OCI-LY7 (cell line): ENCODE results near the gene NALCN. TPM values are rescaled to one million over a fixed set of nuclear protein-coding genes. Genes with fewer than 3 reads are reported as not detected.

Source experiments
- BruUV-seq: library from RNA; stranded (reverse); fragments of 400-500 nt; replicated peaks from 2 replicates; lab custom pipeline; 2021; lab: Mats Ljungman, UMichigan
- CTCF ChIA-PET: fragments of 300-600 bp; sonication (Branson Sonifier 250); formaldehyde crosslinking; loops from one replicate; lab custom pipeline; 2022; ENCODE audit warnings: antibody characterized with exemption; ENCODE audit not compliant: unreplicated experiment; lab: Charles Lee
- POLR2A ChIA-PET: fragments of 300-600 bp; sonication (Branson Sonifier 250); formaldehyde crosslinking; loops from one replicate; lab custom pipeline; 2022; ENCODE audit warnings: antibody characterized with exemption; lab: Charles Lee
- DNase-seq: peaks from one replicate; pipeline ENCODE4 v3.0.0-alpha.2; 2015; ENCODE audit warnings: low spot score
- H2AFZ ChIP-seq: fragments of 200-600 bp; sonication (generic), shearing (Covaris generic); 2 replicates; pipeline ENCODE4 v1.6.1; 2014; ENCODE audit warnings: mild to moderate bottlenecking, antibody characterized with exemption, low read length, moderate library complexity
- H3K27ac ChIP-seq: fragments of 200-600 bp; sonication (generic); 2 replicates; pipeline ENCODE4 v1.5.1; 2014; ENCODE audit warnings: mixed run types, low read depth, mild to moderate bottlenecking, moderate library complexity, low read length, inconsistent platforms; ENCODE audit not compliant: poor library complexity, severe bottlenecking
- H3K36me3 ChIP-seq: fragments of 200-600 bp; sonication (generic); 2 replicates; pipeline ENCODE4 v1.6.1; 2014; ENCODE audit warnings: mild to moderate bottlenecking, antibody characterized with exemption, low read length, moderate library complexity, mixed read lengths; ENCODE audit not compliant: insufficient read depth
- H3K4me1 ChIP-seq: fragments of 200-600 bp; sonication (generic); 2 replicates; pipeline ENCODE4 v1.5.1; 2014; ENCODE audit warnings: mild to moderate bottlenecking, low read length; ENCODE audit not compliant: insufficient read depth, poor library complexity, severe bottlenecking
- H3K4me2 ChIP-seq: fragments of 200-600 bp; sonication (generic); 2 replicates; pipeline ENCODE4 v1.6.1; 2014; ENCODE audit warnings: mild to moderate bottlenecking, low read length
- H3K4me3 ChIP-seq: fragments of 200-600 bp; sonication (generic); 2 replicates; pipeline ENCODE4 v1.5.1; 2014; ENCODE audit warnings: mild to moderate bottlenecking, low read depth, low read length; ENCODE audit not compliant: poor library complexity, severe bottlenecking
- H3K79me2 ChIP-seq: fragments of 200-600 bp; sonication (generic); 2 replicates; pipeline ENCODE4 v1.6.1; 2016; ENCODE audit warnings: low read depth, mild to moderate bottlenecking, low read length, moderate library complexity, mixed read lengths; ENCODE audit not compliant: insufficient read depth
- H3K9me2 ChIP-seq: fragments of 200-600 bp; sonication (generic); 2 replicates; pipeline ENCODE4 v1.6.1; 2016; ENCODE audit warnings: mild to moderate bottlenecking, low read length, mixed read lengths; ENCODE audit not compliant: insufficient read depth
- H3K9me3 ChIP-seq: fragments of 200-600 bp; sonication (generic); 2 replicates; pipeline ENCODE4 v1.6.1; 2014; ENCODE audit warnings: mild to moderate bottlenecking, mixed run types, low read length, mixed read lengths
- H4K20me1 ChIP-seq: fragments of 200-600 bp; sonication (generic); 2 replicates; pipeline ENCODE4 v1.6.1; 2014; ENCODE audit warnings: mild to moderate bottlenecking, antibody characterized with exemption, low read length, moderate library complexity, mixed read lengths; ENCODE audit not compliant: insufficient read depth
- CTCF ChIP-seq: fragments of 200-600 bp; sonication (generic); conservative IDR thresholded peaks from 2 replicates; pipeline ENCODE4 v1.5.1; 2014; ENCODE audit warnings: mild to moderate bottlenecking, antibody characterized with exemption, low read length, moderate library complexity, mixed read lengths
- EZH2phosphoT487 ChIP-seq: fragments of 200-600 bp; sonication (generic); IDR thresholded peaks from 2 replicates; pipeline ENCODE4 v1.6.1; 2018; ENCODE audit warnings: low read depth, borderline replicate concordance, mild to moderate bottlenecking, mixed run types, antibody characterized with exemption, low read length, moderate library complexity, mixed read lengths
- intact Hi-C: fragments of 100-400 bp; cut with micrococcal nuclease; formaldehyde crosslinking; loops from one replicate; pipeline ENCODE4 v1.10.0; 2022; ENCODE audit not compliant: unreplicated experiment
- total RNA-seq, 2 experiments: library from RNA; depleted of rRNA in 1 of 2; stranded (reverse); fragments of >200 nt in 1 of 2; shearing (Covaris generic) in 1 of 2; gene quantifications; 2 replicates each; pipeline ENCODE4 v1.2.3, GENCODE V29; 2014 to 2022

NALCN gene
- total RNA-seq, 2 experiments from 2014 or later: not detected

- DNase-seq: no peak
- Histone ChIP-seq H3K9me2 (no peaks in the 10 kb centered on the region), H2AFZ (no peak overlapping the region), H3K79me2 (no peaks in the 10 kb centered on the region), H3K4me2 (no peak overlapping the region), H4K20me1 (no peaks in the 10 kb centered on the region), H3K9me3 (no peaks in the 10 kb centered on the region), H3K36me3 (no peaks in the 10 kb centered on the region), H3K4me1 (no peaks in the 10 kb centered on the region), H3K27ac (no peak overlapping the region), H3K4me3 (no peak overlapping the region)
- no TSS peak for BruUV-seq
- intact Hi-C loops: no loop called here
- no peak for TF ChIP-seq EZH2phosphoT487
- no peak for TF ChIP-seq CTCF
- POLR2A ChIA-PET: no interaction called here
- CTCF ChIA-PET: no interaction called here
Observed at GRCh38 chr13:101292711-101293110, 123.6 kb downstream of the NALCN start.

GRCh38 chr13:101291646-101292515 is 124.4 kb downstream of the NALCN start:
- intact Hi-C loops: no loop called here
- Histone ChIP-seq H3K9me3 (no peaks in the 10 kb centered on the region), H3K36me3 (no peaks in the 10 kb centered on the region), H3K9me2 (no peaks in the 10 kb centered on the region), H3K27ac (no peak overlapping the region), H3K79me2 (no peaks in the 10 kb centered on the region), H3K4me2 (no peak overlapping the region), H2AFZ (no peak overlapping the region), H4K20me1 (no peaks in the 10 kb centered on the region), H3K4me1 (no peaks in the 10 kb centered on the region), H3K4me3 (no peak overlapping the region)
- CTCF ChIA-PET: no interaction called here
- TF ChIP-seq EZH2phosphoT487 (no peak), CTCF (no peak)
- POLR2A ChIA-PET: no interaction called here
- no peak for DNase-seq
- no TSS peak for BruUV-seq

- Histone ChIP-seq H3K36me3 (no peaks in the 10 kb centered on the region), H3K4me1 (no peaks in the 10 kb centered on the region), H3K79me2 (no peaks in the 10 kb centered on the region), H2AFZ (no peak overlapping the region), H3K9me3 (no peaks in the 10 kb centered on the region), H4K20me1 (no peaks in the 10 kb centered on the region), H3K4me2 (no peak overlapping the region), H3K9me2 (no peaks in the 10 kb centered on the region), H3K27ac (no peak overlapping the region), H3K4me3 (no peak overlapping the region)
- intact Hi-C loops: no loop called here
- no TSS peak for BruUV-seq
- TF ChIP-seq CTCF (no peak), EZH2phosphoT487 (no peak)
- no peak for DNase-seq
- CTCF ChIA-PET: no interaction called here
- POLR2A ChIA-PET: no interaction called here
Observed at GRCh38 chr13:101291206-101291605, 125.1 kb downstream of the NALCN start.
